Neural cell (in vitro differentiated cells): ENCODE results near the gene MBD2.

Experiments
- CTCF ChIP-seq: fragments of 450-650 bp; IDR thresholded peaks from 2 replicates; pipeline ENCODE4 v1.5.1; 2014; ENCODE audit warnings: antibody characterized with exemption, mild to moderate bottlenecking, moderate library complexity; ENCODE audit not compliant: poor library complexity, severe bottlenecking
- EP300 ChIP-seq: fragments of 450-650 bp; conservative IDR thresholded peaks from 2 replicates; pipeline ENCODE4 v1.6.1; 2014; ENCODE audit warnings: antibody characterized with exemption, mild to moderate bottlenecking, moderate library complexity; ENCODE audit not compliant: poor library complexity, severe bottlenecking
- EZH2 ChIP-seq: fragments of 200-600, 300-800 bp; shearing (Covaris generic), sonication (generic); IDR thresholded peaks from 2 replicates; pipeline ENCODE4 v1.6.1; 2014; ENCODE audit warnings: antibody characterized with exemption, low read length, borderline replicate concordance, mild to moderate bottlenecking; ENCODE audit not compliant: insufficient read depth, poor library complexity, severe bottlenecking
- MXI1 ChIP-seq: fragments of 450-650 bp; conservative IDR thresholded peaks from 2 replicates; pipeline ENCODE4 v1.6.1; 2014; ENCODE audit warnings: antibody characterized with exemption, mild to moderate bottlenecking; ENCODE audit not compliant: poor library complexity, severe bottlenecking
- RAD21 ChIP-seq: fragments of 450-650 bp; conservative IDR thresholded peaks from 2 replicates; pipeline ENCODE4 v1.6.1; 2014; ENCODE audit warnings: antibody characterized with exemption, mild to moderate bottlenecking, moderate library complexity
- REST ChIP-seq: IDR thresholded peaks from 2 replicates; pipeline ENCODE4 v1.6.1; 2012; ENCODE audit warnings: borderline replicate concordance
- TAF1 ChIP-seq: IDR thresholded peaks from 2 replicates; pipeline ENCODE4 v1.6.1; 2012; ENCODE audit warnings: low read depth

DNA sequence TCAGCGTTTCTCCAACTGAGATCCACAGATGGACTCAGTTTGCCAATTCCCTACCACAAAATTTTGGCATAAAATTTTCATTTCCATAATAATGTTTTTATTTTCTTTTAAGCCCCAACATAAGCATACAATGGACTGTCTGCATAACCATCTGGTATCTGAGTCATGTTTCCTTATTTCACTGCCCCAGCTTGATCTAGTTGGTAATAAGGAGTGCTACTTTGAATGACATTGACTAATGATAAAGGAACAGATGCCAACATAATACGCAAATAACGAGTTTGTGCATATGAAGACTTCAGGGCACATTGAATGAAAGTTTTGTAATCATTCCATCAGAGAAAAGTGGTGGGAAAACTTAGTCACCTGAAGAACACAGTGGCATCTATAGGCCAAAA lies 8.8 kb upstream of the MBD2 start:
- TF ChIP-seq MXI1 = no peak
- no peak for TF ChIP-seq CTCF
- no peak for TF ChIP-seq RAD21
- TF ChIP-seq REST = no peak
- no peak for TF ChIP-seq EZH2
- TF ChIP-seq TAF1 = no peak
- no peak for TF ChIP-seq EP300
